ENCODE results near the gene UIMC1. TPM values are rescaled to one million over a fixed set of nuclear protein-coding genes. Genes with fewer than 3 reads are reported as not detected.
"Not testable (repeated sequence)": the region's sequence is repeated elsewhere in the genome, so short reads cannot be mapped to it uniquely, and the experiment has no call there.

Gene UIMC1
- total RNA-seq, 1 donor from 2014 or later, result 45.2 TPM

DNA sequence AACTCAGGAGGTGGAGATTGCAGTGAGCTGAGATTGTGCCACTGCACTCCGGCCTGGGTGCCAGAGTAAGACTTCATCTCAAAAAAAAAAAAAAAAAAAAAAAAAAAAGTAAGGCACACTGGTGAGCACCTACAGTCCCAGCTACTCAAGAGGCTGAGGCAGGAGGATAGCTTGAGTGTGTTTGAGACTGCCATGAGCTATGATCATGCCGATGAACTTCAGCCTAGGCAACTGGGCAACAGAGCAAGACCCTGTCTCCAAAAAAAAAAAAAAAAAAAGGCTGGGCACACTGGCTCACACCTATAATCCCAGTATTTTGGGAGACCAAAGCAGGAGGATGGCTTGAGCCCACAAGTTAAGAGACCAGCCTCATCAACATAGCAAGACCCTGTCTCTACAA is 20.3 kb downstream of the UIMC1 start:
- DNase-seq (ENCODE audit: low spot score in 2 of 2, unreplicated experiment in 2 of 2), result no peak
- Mint-ChIP-seq H3K36me3 (peaks cover 25% of the 10 kb centered on the region), H3K4me1 (no peaks in the 10 kb centered on the region), H3K9me3 (peaks cover 7% of the 10 kb centered on the region), H3K27me3 (ENCODE audit: low read depth) (no peaks in the 10 kb centered on the region), H3K4me3 (no peak overlapping the region), H3K27ac (no peak overlapping the region)
- TF ChIP-seq CTCF (IDR thresholded peaks at IDR 0.05; ENCODE audit: unreplicated experiment), result no peak

DNA sequence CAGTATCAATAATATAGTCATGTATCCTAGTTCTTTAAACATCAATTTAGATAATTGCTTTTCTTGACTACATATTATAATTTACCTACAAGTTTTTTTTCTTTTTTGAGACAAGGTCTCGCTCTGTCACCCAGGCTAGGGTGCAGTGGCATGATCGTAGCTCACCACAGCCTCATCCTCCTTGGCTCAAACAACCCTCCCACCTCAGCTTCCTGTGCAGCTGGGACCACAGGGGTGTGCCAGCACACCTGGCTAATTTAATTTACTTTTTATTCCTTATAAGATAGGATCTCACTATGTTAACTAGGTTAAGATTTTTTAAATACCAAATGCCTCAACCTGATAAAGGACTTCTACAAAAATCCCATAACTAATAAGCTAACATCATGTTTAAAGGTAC is 21.1 kb downstream of the UIMC1 start:
- Mint-ChIP-seq H3K27me3 (ENCODE audit: low read depth) (no peaks in the 10 kb centered on the region), H3K9me3 (peaks cover 7% of the 10 kb centered on the region), H3K27ac (no peak overlapping the region), H3K36me3 (peaks cover 23% of the 10 kb centered on the region), H3K4me1 (no peaks in the 10 kb centered on the region), H3K4me3 (no peak overlapping the region)
- DNase-seq (ENCODE audit: low spot score in 2 of 2, unreplicated experiment in 2 of 2), result no peak
- TF ChIP-seq CTCF (IDR thresholded peaks at IDR 0.05; ENCODE audit: unreplicated experiment), result no peak

DNA sequence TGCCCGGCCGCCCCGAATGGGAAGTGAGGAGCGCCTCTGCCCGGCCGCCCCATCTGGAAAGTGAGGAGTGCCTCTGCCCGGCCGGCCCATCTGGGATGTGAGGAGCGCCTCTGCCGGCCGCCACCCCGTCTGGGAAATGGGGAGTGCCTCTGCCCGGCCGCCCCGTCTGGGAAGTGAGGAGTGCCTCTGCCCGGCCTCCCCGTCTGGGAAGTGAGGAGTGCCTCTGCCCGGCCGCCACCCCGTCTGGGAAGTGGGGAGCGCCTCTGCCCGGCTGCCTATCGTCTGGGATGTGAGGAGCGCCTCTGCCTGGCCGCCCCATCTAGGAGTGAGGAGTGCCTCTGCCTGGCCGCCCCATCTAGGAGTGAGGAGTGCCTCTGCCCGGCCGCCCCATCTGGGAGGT is 22.4 kb downstream of the UIMC1 start:
- DNase-seq (ENCODE audit: low spot score in 2 of 2, unreplicated experiment in 2 of 2); H3K9me3 Mint-ChIP-seq; H3K4me1 Mint-ChIP-seq; H3K27me3 Mint-ChIP-seq (ENCODE audit: low read depth); H3K27ac Mint-ChIP-seq; H3K4me3 Mint-ChIP-seq: not testable (repeated sequence)
- peaks cover 32% of the 10 kb centered on the region for H3K36me3 Mint-ChIP-seq

DNA sequence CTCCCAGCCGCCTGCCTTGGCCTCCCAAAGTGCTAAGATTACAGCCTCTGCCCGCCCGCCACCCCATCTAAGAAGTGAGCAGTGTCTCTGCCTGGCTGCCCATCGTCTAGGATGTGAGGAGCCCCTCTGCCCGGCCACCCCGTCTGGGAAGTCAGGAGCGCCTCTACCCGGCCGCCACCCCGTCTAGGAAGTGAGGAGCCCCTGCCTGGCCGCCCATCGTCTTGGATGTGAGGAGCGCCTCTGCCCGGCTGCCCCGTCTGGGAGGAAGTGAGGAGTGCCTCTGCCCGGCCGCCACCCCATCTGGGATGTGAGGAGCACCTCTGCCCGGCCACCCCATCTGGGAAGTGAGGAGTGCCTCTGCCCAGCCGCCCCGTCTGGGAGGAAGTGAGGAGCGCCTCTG is 23.0 kb downstream of the UIMC1 start:
- H3K27me3 Mint-ChIP-seq (ENCODE audit: low read depth); H3K9me3 Mint-ChIP-seq; DNase-seq (ENCODE audit: low spot score in 2 of 2, unreplicated experiment in 2 of 2); H3K4me3 Mint-ChIP-seq; H3K4me1 Mint-ChIP-seq; H3K27ac Mint-ChIP-seq: not testable (repeated sequence)
- peaks cover 37% of the 10 kb centered on the region for H3K36me3 Mint-ChIP-seq

DNA sequence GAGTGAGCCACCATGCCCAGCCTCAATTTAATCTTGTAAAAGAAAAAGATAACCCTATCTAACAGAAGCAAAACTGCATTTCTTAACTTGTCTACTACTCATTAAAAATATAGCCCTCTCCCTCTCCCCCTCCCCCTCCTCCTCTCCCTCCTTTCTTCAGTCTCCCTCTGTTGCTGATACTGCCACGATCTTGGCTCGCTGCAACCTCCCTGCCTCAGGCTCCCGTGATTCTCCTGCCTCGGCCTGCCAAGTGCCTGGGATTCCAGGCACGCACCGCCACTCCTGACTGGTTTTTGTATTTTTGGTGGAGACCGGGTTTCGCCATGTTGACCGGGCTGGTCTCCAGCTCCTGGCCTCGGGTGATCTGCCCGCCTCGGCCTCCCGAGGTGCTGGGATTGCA is 23.5 kb downstream of the UIMC1 start:
- H3K27ac Mint-ChIP-seq; H3K4me1 Mint-ChIP-seq; H3K9me3 Mint-ChIP-seq; H3K27me3 Mint-ChIP-seq (ENCODE audit: low read depth); H3K4me3 Mint-ChIP-seq; DNase-seq (ENCODE audit: low spot score in 2 of 2, unreplicated experiment in 2 of 2): not testable (repeated sequence)
- H3K36me3 Mint-ChIP-seq, result peaks cover 34% of the 10 kb centered on the region

DNA sequence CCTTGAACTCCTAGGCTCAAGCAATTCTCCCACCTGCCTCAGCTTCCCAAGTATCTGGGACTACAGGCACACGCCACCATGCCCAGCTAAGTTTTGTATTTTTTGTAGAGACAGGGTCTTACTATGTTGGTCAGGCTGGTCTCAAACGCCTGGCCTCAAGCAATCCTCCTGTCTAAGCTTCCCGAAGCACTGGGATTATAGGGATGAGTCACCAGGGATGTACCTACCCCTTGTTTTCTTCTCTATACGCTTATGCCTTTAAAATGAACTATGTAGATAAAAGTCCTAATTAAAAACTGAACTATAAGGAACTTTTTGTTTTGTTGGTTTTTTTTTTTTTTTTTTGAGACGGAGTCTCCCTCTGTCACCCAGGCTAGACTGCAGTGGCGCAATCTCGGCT is 25.8 kb downstream of the UIMC1 start:
- Mint-ChIP-seq H3K4me1 (no peaks in the 10 kb centered on the region), H3K4me3 (no peak overlapping the region), H3K27ac (no peak overlapping the region), H3K9me3 (peaks cover 3% of the 10 kb centered on the region), H3K27me3 (ENCODE audit: low read depth) (no peaks in the 10 kb centered on the region), H3K36me3 (peaks cover 25% of the 10 kb centered on the region)
- DNase-seq (ENCODE audit: low spot score in 2 of 2, unreplicated experiment in 2 of 2), result no peak
- no peak for TF ChIP-seq CTCF (IDR thresholded peaks at IDR 0.05; ENCODE audit: unreplicated experiment)

DNA sequence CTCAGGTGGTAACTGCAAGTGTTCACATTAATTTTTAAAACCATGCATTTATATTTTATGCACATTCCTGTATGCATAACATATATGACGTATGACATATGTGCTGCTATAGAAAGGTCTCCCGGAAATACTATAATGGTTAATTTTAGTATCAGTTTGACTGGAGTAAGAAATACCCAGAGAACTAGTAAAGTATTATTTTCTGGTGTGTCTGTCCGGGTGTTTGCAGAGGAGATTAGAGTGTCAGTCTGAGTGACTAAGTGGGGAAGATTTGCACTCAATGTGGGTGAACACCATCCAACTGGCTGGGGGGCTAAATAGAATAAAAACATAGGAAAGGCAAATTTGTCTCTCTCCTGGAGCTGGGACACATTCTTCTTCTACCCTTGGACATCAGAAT is 26.9 kb downstream of the UIMC1 start:
- H3K9me3 Mint-ChIP-seq, result peaks cover 3% of the 10 kb centered on the region
- H3K4me1 Mint-ChIP-seq, result no peaks in the 10 kb centered on the region
- no peak for TF ChIP-seq CTCF (IDR thresholded peaks at IDR 0.05; ENCODE audit: unreplicated experiment)

More for the DNA sequence above, 26.9 kb downstream of the UIMC1 start:
- Mint-ChIP-seq H3K4me3 (no peak overlapping the region), H3K27me3 (ENCODE audit: low read depth) (no peaks in the 10 kb centered on the region), H3K27ac (no peak overlapping the region), H3K36me3 (peaks cover 26% of the 10 kb centered on the region)
- DNase-seq (ENCODE audit: low spot score in 2 of 2, unreplicated experiment in 2 of 2), result no peak
